GM21381 (cell line): ENCODE results near the gene PIK3CB.
"Not testable (repeated sequence)": the region's sequence is repeated elsewhere in the genome, so short reads cannot be mapped to it uniquely, and the experiment has no call there.

Experiments used
- ATAC-seq: cut with Tn5 transposase; IDR thresholded peaks from one replicate; pipeline ENCODE4 v1.9.1; 2021; ENCODE audit warnings: mild to moderate bottlenecking, moderate library complexity; ENCODE audit not compliant: unreplicated experiment

Gene PIK3CB

GRCh38 chr3:138809500-138810256, 25.1 kb downstream of the PIK3CB start:
- ATAC-seq: no peak

DNA sequence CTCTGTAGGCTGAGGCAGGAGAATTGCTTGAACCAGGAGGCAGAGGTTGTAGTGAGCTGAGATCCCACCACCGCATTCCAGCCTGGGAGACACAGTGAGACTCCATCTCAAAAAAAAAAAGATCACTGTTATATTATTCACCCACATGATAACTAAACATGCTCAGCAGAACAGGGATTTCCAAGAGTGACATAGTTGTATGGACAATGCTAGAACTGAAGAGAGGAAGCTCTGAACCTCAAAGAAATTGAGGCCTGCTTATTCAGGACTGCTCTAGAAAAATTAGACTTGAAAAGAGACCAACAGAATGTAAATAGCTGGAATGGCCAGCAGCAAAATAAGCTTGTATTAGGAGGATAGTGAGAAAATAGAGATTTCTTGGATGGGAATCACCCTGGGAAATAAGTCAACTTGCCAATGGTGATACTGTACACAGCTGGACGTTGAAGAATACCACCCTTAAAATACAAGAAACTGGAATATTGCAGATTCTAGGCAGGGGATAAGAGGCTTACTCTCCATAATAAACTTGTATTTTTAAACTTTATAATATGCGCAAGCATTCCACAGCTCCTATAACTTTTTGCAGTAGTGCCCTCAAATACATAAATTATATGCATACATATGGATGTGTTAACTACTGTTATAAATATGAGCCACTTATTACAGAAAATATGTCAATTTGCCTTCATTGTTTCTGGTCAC, 28.2 kb downstream of the PIK3CB start:
- no peak for ATAC-seq

- ATAC-seq: no peak
Observed at GRCh38 chr3:138803006-138803653, 31.6 kb downstream of the PIK3CB start.

- not testable (repeated sequence) for ATAC-seq
Observed at GRCh38 chr3:138802223-138802622, 32.5 kb downstream of the PIK3CB start.

DNA sequence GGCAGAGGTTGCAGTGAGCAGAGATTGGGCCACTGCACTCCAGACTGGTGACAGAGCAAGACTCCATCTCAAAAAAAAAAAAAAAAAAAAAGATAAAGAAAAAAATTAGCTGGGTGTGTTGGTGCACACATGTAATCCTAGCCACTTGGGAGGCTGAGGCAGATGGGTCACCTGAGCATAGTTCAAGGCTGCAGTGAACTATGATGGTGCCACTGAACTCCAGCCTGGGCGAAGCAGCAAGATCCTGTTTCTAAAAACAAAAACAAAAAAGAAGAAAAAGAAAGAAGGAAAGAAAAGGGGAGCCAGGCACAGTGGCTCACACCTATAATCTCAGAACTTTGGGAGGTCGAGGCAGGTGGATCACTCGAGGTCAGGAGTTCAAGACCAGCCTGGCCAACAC, 32.9 kb downstream of the PIK3CB start:
- ATAC-seq: no peak

DNA sequence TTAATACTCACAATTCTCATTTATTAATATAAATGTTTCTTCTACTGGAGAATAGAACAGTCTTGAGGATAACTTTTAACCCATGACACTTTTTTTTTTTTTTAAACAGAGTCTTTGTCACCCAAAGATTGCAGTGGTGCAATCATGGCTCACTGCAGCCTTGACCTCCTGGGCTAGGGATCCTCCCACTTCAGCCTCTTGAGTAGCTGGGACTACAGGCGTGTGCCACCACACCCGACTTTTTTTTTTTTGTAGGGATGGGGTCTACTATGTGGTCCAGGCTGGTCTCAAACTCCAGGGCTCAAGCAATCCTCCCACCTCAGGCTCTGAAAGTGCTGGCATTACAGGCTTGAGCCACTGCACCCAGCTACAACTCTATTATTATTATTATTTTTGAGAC, 34.5 kb downstream of the PIK3CB start:
- ATAC-seq: no peak

DNA sequence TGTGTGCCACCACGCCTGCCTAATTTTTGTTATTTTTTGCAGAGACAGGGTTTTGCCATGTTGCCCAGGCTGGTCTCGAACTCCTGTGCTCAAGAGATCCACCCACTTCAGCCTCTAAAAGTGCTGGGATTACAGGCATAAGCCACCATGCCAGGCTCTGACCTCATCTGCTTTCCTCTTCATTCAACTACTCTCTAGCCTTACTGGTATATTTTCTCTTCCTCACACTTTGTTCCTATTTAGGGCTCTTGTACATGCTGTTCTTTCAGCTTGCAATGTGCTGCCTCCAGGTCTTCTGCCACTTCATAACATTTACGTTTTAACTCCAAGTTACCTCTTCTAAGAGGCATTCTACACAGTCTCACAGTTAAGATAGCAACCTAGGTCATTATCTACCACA, 34.9 kb downstream of the PIK3CB start:
- ATAC-seq: no peak

DNA sequence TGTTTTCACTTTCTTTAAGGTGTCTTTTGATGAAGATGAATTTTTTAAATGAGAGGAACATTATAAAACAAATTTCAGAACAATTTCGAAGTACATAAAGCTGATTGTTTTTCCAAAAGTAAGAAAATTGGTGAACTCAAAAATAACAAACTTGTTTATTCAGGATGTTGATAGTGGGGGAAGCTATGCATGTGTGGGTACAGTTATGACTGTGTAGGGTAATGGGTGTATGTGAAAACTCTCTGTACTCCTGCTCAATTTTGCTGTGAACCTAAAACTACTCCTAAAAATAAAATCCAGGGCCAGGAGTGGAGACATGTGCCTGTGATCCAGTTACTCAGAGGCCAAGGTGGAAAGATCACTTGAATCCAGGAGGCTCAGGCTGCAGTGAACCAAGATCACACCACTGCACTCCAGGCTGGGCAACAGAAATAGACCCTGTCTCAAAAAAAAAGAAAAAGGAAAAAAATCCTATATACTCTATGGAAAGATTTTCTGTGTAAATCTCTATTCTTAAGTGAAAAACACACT, 37.2 kb downstream of the PIK3CB start:
- ATAC-seq: no peak

GRCh38 chr3:138796761-138797160, 38.0 kb downstream of the PIK3CB start:
- no peak for ATAC-seq

GRCh38 chr3:138786788-138787271, 47.9 kb downstream of the PIK3CB start:
- no peak for ATAC-seq

- no peak for ATAC-seq
Observed at GRCh38 chr3:138785951-138786350, 48.8 kb downstream of the PIK3CB start.

DNA sequence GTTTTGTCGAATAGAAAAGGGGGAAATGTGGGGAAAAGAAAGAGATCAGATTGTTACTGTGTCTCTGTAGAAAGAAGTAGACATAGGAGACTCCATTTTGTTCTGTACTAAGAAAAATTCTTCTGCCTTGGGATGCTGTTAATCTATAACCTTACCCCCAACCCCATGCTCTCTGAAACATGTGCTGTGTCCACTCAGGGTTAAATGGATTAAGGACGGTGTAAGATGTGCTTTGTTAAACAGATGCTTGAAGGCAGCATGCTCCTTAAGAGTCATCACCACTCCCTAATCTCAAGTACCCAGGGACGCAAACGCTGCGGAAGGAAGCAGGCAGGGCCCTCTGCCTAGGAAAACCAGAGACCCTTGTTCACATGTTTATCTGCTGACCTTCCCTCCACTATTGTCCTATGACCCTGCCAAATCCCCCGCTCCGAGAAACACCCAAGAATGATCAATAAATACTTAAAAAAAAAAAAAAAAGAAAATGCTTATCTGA, 49.3 kb downstream of the PIK3CB start:
- ATAC-seq: not testable (repeated sequence)

GRCh38 chr3:138782755-138783154, 52.0 kb downstream of the PIK3CB start:
- no peak for ATAC-seq

DNA sequence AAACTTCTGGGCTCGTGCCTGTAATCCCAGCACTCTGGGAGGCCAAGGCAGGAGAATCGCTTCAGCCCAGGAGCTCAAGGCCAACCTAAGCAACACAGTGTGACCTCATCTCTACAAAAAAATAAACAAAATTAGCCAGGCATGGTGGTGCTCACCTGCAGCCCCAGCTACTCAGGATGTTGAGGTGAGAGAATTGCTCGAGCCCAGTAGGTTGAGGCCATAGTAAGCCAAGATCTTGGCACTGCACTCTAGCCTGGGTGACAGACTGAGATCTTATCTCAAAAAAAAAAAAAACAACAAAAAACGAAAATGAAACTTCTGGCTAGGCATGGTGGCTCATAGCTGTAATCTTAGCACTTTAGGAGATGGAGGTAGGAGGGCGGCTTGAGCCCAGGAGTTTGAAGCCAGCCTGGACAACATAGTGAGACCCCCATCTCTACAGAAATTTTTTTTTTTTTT, 53.7 kb downstream of the PIK3CB start:
- ATAC-seq: no peak

DNA sequence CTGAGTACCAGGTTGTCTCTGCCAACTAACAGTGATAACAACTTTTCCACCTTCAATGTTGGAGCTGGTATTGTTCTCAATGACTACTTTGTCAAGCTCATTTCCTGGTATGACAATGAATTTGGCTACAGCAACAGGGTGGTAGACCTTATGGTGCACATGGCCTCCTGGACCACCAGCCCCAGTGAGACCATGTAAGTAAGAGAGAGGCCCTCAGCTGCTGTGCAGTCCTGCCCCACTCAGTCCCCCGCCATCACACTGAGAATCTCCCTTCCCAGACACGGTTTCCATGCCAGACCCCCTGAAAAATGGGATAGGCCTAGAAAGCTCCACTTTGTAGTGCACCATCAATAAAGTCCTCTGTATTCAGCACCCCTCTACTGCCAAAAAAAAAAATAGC, 56.1 kb downstream of the PIK3CB start:
- ATAC-seq: no peak

DNA sequence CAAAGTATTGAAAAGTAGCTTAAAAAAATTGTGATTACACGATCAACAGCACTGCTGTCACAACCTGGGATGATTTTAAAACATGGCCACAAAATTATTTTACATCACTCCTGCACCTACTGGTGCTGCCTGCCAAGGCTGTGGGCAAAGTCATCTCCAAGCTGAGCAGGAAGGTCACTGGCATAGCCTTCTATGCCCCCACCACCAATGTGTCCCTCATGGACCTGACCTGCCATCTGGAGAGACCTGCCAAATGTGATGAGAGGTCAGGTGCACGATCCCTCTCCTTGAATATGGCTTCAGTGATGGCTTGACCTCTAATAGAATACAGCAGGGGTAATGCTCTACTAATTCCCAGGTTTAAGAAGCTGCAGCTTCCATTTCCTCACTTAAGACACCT, 57.8 kb downstream of the PIK3CB start:
- no peak for ATAC-seq

DNA sequence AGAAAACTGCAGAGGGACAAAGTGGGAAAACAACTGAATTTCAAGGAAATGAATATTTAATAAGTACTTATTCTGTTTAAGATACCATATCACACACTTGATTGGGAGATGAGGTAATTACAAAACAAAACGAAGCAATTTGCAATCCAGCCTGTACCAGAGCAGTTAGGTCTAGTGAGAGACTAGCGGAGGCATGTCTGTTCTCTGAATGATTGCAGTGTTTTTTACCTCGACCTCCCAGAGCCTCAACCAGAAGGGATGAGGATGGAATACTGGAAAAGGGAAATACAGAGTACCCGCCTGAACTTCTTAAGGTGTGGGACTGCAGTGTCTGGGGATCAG, 59.5 kb downstream of the PIK3CB start:
- no peak for ATAC-seq

DNA sequence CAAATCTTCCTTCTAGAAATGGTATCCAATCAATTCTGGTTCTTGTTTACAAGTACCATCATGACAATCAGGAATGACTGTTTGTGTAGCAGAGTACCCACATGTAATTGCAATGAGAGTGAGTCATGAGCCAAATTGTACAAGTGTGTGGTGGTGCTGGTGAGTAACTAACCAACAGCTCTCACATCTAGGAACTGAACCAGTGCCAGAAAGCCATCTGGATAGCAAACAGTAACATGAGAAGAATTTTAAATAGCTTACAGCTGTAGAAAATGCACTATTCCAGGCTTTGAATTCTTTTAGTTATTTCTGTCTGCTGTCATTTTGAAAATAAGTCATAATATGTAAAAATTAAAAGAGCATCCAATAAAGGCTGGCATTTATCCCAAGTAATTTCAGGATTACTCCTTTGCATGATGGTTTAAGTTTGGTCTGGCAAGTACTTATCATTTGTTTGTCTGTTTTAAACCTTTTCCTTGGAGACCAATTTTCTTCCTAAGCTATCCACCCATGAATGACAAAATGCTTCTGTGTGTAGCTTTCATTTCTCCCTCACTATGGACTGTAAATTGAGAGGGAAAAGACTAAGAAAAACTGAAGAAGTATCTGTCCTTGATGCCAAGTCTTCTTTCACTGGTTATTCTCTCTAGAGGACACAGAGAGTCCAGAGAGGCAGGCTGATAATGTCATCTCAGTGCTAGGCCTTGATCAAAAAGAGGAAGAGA, 60.0 kb downstream of the PIK3CB start:
- ATAC-seq: no peak

DNA sequence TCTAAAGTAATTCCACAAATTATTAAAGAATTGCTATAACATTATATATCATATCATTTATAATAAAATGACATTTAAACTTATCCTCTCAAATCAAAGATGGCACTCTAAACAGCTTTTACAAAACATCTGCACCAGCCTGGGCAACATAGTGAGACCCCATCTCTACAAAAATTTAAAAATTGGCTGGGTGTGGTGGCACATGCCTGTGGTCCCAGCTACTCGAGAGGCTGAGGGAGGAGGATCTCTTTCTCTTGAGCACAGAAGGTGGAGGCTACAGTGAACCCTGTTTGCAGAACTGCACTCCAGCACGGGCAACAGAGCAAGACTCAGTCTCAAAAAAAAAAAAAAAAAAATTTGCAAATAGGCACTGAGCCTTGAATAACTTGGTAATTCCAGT, 63.1 kb downstream of the PIK3CB start:
- ATAC-seq: no peak

DNA sequence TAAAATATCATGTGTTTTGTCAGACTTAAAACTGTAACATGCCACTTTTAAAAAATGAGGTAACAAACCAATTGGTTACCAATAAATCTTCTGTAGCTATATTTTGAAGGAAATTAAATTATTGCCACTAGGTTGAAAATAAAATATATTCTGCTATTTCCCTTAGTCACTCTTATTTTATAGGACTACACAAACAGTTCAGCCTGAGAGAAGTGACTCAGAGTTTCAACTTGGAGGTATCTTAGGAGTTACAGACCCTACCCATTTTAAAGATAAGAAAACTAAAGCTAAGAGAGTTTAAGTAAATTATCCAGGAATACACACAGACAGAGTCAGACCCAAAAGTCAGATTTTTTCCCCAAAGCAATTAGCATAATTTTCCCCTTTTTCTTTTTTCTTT, 65.1 kb downstream of the PIK3CB start:
- no peak for ATAC-seq

DNA sequence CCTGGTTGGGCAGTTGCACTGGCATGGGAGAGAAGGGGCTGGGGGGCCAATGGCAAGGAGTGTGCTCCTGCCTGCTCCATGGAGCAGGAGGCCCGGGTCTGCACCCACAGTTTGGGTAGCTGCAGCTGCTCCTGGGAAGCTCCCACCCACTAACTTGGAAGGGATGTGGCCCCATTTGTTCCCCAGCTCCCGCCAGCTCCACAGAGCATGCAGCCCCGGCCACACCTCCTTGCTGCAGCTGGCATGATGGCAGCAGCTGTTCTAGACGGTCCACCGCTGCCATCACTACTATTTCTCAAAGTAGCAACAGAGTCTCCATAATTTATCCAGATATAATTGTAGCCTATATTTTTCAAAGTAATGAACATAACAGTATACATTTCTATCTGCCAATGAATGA, 65.8 kb downstream of the PIK3CB start:
- no peak for ATAC-seq
